ENCODE measurements around the gene TPP1. TPM values are rescaled to one million over a fixed set of nuclear protein-coding genes. Genes with fewer than 3 reads are reported as not detected.
A peak's percentile ranks its signal among the peaks of the same experiment; 100 is the strongest.

The TPP1 gene
- total and polyA plus RNA-seq, 9 of the 15 experiments (the other 6 are each of a cell fraction or from before 2014, with no cell fraction given): 7.5 to 75.8 (median 15.7) TPM

DNA sequence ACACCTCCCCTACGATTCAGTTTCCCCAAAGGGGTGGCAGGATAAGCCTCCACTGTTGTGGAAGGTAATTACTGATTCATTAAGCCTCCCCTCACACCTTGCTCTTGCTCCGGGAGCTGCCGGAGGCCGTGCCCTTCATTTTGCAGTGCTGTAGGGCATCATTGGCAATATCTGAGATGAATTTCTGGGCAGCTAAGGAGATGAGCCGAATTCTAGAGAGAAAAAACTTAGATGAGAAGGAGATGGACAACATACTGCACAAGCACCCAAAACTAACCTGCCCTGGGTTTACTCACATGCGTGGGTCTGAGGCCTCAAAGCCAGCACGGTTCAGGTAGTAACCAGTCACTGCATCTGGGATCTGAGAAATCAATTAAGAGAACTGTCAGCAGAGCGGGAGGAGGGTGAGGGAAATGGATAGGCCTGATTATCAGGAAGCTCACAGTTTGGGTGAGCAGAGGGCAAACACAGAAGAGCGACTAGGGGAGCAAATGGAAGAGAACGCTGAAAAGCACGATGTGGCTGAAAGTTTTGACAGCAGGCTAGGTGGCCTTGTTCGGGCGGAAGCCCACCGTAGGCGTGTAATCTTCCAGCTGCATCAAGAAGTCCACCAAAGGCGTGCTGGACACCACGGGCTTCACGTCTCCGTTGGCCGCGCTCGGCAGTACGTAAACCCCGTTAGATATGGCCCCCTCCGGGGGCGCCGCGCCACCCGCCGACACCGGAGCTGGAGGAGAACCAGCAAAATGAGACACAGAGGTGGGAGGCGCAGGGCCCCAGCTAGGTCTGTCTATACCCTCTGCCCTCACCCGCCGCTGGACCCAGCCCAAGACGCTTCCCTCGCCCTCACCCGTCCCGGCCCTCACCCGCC, 7.9 kb downstream of the TPP1 start (continued):
- TF ChIP-seq SRSF9 (IDR thresholded peaks at IDR 0.05; ENCODE audit: borderline replicate concordance, low read depth, low read length) (no peak), ZNF3 (CRISPR knock-in tag; IDR thresholded peaks at IDR 0.05) (0 out of 2 replicates have a peak, but pooled peaks have one; percentile 45), NCOA6 (IDR thresholded peaks at IDR 0.05) (no peak), HES1 (IDR thresholded peaks at IDR 0.05; ENCODE audit: low read depth) (no peak), KLF16 (IDR thresholded peaks at IDR 0.05) (no peak), SMAD3 (CRISPR knock-in tag; conservative IDR thresholded peaks at IDR 0.05) (no peak), NR2F6 (CRISPR knock-in tag; IDR thresholded peaks at IDR 0.05) (0 out of 2 replicates have a peak, but pooled peaks have one; percentile 2), STAT5A (IDR thresholded peaks at IDR 0.05; ENCODE audit: borderline replicate concordance, low read length) (no peak), NCOR1 (IDR thresholded peaks at IDR 0.05) (no peak), FOXM1 (IDR thresholded peaks at IDR 0.05; ENCODE audit: low read depth) (no peak), FOXM1 (CRISPR knock-in tag; IDR thresholded peaks at IDR 0.05; ENCODE audit: low read depth) (no peak), DLX4 (CRISPR knock-in tag; IDR thresholded peaks at IDR 0.05) (no peak), RUNX1 (IDR thresholded peaks at IDR 0.05; ENCODE audit: low read depth) (no peak), RBM17 (IDR thresholded peaks at IDR 0.05; ENCODE audit: borderline replicate concordance, low read depth, low read length) (no peak), USF2 (CRISPR knock-in tag; IDR thresholded peaks at IDR 0.05) (no peak), MAFK (IDR thresholded peaks at IDR 0.05; ENCODE audit: low read length) (no peak), GATAD2A (IDR thresholded peaks at IDR 0.05) (no peak), RBM39 (optimal IDR thresholded peaks at IDR 0.05; ENCODE audit: low read depth, low read length) (no peak), ATF7 (IDR thresholded peaks at IDR 0.05) (no peak), ZNF24 (IDR thresholded peaks at IDR 0.05) (no peak), ZKSCAN8 (CRISPR knock-in tag; IDR thresholded peaks at IDR 0.05) (no peak), ZNF12 (CRISPR knock-in tag; IDR thresholded peaks at IDR 0.05) (no peak), BHLHE40 (IDR thresholded peaks at IDR 0.05; ENCODE audit: low read length) (no peak), STAT5B (CRISPR knock-in tag; IDR thresholded peaks at IDR 0.05) (no peak)
- TF ChIP-seq, protein P1, sequence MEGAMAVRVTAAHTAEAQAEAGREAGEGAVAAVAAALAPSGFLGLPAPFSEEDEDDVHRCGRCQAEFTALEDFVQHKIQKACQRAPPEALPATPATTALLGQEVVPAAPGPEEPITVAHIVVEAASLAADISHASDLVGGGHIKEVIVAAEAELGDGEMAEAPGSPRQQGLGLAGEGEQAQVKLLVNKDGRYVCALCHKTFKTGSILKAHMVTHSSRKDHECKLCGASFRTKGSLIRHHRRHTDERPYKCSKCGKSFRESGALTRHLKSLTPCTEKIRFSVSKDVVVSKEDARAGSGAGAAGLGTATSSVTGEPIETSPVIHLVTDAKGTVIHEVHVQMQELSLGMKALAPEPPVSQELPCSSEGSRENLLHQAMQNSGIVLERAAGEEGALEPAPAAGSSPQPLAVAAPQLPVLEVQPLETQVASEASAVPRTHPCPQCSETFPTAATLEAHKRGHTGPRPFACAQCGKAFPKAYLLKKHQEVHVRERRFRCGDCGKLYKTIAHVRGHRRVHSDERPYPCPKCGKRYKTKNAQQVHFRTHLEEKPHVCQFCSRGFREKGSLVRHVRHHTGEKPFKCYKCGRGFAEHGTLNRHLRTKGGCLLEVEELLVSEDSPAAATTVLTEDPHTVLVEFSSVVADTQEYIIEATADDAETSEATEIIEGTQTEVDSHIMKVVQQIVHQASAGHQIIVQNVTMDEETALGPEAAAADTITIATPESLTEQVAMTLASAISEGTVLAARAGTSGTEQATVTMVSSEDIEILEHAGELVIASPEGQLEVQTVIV (CRISPR knock-in tag; IDR thresholded peaks at IDR 0.05; ENCODE audit: borderline replicate concordance): no peak
- TF ChIP-seq, protein P2, sequence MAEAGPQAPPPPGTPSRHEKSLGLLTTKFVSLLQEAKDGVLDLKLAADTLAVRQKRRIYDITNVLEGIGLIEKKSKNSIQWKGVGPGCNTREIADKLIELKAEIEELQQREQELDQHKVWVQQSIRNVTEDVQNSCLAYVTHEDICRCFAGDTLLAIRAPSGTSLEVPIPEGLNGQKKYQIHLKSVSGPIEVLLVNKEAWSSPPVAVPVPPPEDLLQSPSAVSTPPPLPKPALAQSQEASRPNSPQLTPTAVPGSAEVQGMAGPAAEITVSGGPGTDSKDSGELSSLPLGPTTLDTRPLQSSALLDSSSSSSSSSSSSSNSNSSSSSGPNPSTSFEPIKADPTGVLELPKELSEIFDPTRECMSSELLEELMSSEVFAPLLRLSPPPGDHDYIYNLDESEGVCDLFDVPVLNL (CRISPR knock-in tag; IDR thresholded peaks at IDR 0.05; ENCODE audit: low read depth): no peak

Data from K562 (cell line).